Measurements from ENCODE around the gene TRUB2. TPM values are rescaled to one million over a fixed set of nuclear protein-coding genes. Genes with fewer than 3 reads are reported as not detected.
"Not testable (repeated sequence)": the region's sequence is repeated elsewhere in the genome, so short reads cannot be mapped to it uniquely, and the experiment has no call there.

TRUB2 gene
- total RNA-seq, 1 donor from 2014 or later = 27.0 TPM

GRCh38 chr9:128340691-128341434 is 18.6 kb upstream of the TRUB2 start:
- Mint-ChIP-seq H3K27ac (ENCODE audit: unreplicated experiment) (peak overlapping the region; percentile 69), H3K4me3 (ENCODE audit: unreplicated experiment) (peak overlapping the region; percentile 82), H3K36me3 (ENCODE audit: unreplicated experiment) (peaks cover 7% of the 10 kb centered on the region), H3K4me1 (ENCODE audit: unreplicated experiment) (peaks cover 6% of the 10 kb centered on the region), H3K9me3 (ENCODE audit: unreplicated experiment) (no peaks in the 10 kb centered on the region), H3K27me3 (ENCODE audit: unreplicated experiment) (no peaks in the 10 kb centered on the region)
- DNase-seq (ENCODE audit: extremely low spot score, unreplicated experiment) = no peak
- no peak for TF ChIP-seq CTCF (IDR thresholded peaks at IDR 0.05)

GRCh38 chr9:128339761-128340690 is 17.8 kb upstream of the TRUB2 start, which contains the start of gene SLC27A4:
TSS of gene SLC27A4 (plus strand) at chr9:128340527. CDS start at chr9:128343133, 2,606 bp downstream.
- Mint-ChIP-seq H3K27me3 (ENCODE audit: unreplicated experiment) (no peaks in the 10 kb centered on the region), H3K9me3 (ENCODE audit: unreplicated experiment) (no peaks in the 10 kb centered on the region), H3K4me3 (ENCODE audit: unreplicated experiment) (peak within 1 kb of the TSS; percentile 82), H3K4me1 (ENCODE audit: unreplicated experiment) (peaks cover 6% of the 10 kb centered on the region), H3K27ac (ENCODE audit: unreplicated experiment) (peak within 1 kb of the TSS; percentile 80), H3K36me3 (ENCODE audit: unreplicated experiment) (peaks cover 7% of the 10 kb centered on the region)
- peak; percentile 89 for DNase-seq (ENCODE audit: extremely low spot score, unreplicated experiment)
- no peak for TF ChIP-seq CTCF (IDR thresholded peaks at IDR 0.05)

GRCh38 chr9:128338852-128339614 is 16.8 kb upstream of the TRUB2 start:
- not testable (repeated sequence) for H3K4me3 Mint-ChIP-seq (ENCODE audit: unreplicated experiment); H3K27me3 Mint-ChIP-seq (ENCODE audit: unreplicated experiment); H3K27ac Mint-ChIP-seq (ENCODE audit: unreplicated experiment); H3K4me1 Mint-ChIP-seq (ENCODE audit: unreplicated experiment); H3K9me3 Mint-ChIP-seq (ENCODE audit: unreplicated experiment); H3K36me3 Mint-ChIP-seq (ENCODE audit: unreplicated experiment); DNase-seq (ENCODE audit: extremely low spot score, unreplicated experiment)

- Mint-ChIP-seq H3K9me3 (ENCODE audit: unreplicated experiment) (no peaks in the 10 kb centered on the region), H3K27me3 (ENCODE audit: unreplicated experiment) (no peaks in the 10 kb centered on the region), H3K4me1 (ENCODE audit: unreplicated experiment) (peaks cover 6% of the 10 kb centered on the region), H3K4me3 (ENCODE audit: unreplicated experiment) (no peak overlapping the region), H3K27ac (ENCODE audit: unreplicated experiment) (no peak overlapping the region), H3K36me3 (ENCODE audit: unreplicated experiment) (peaks cover under 1% of the 10 kb centered on the region)
- no peak for TF ChIP-seq CTCF (IDR thresholded peaks at IDR 0.05)
- no peak for DNase-seq (ENCODE audit: extremely low spot score, unreplicated experiment)
These were observed 15.7 kb upstream of the TRUB2 start for GRCh38 chr9:128337936-128338335.

- TF ChIP-seq CTCF (IDR thresholded peaks at IDR 0.05) = no peak
- no peaks in the 10 kb centered on the region for H3K4me1 Mint-ChIP-seq (ENCODE audit: unreplicated experiment)
- DNase-seq (ENCODE audit: extremely low spot score, unreplicated experiment) = no peak
- H3K4me3 Mint-ChIP-seq (ENCODE audit: unreplicated experiment) = no peak overlapping the region
- H3K27ac Mint-ChIP-seq (ENCODE audit: unreplicated experiment) = no peak overlapping the region
- H3K27me3 Mint-ChIP-seq (ENCODE audit: unreplicated experiment) = no peaks in the 10 kb centered on the region
- peaks cover 5% of the 10 kb centered on the region for H3K36me3 Mint-ChIP-seq (ENCODE audit: unreplicated experiment)
- no peaks in the 10 kb centered on the region for H3K9me3 Mint-ChIP-seq (ENCODE audit: unreplicated experiment)
These were observed 13.7 kb upstream of the TRUB2 start for GRCh38 chr9:128335914-128336313.

Measured in osteocyte (in vitro differentiated cells).